Bronchial epithelial cell (primary cell): ENCODE measurements around the gene TMEM38A. TPM values are rescaled to one million over a fixed set of nuclear protein-coding genes. Genes with fewer than 3 reads are reported as not detected.
"Not testable (repeated sequence)": the region's sequence is repeated elsewhere in the genome, so short reads cannot be mapped to it uniquely, and the experiment has no call there.

Experiments used
- DNase-seq: peaks from one replicate; pipeline ENCODE4 v3.0.0-alpha.2; 2010; ENCODE audit warnings: low read depth
- FAIRE-seq: peaks from 2 replicates; lab custom pipeline; 2011; peaks lifted over from hg19 to GRCh38; lab: Jason Lieb, UNC
- H3K27me3 ChIP-seq: 2 replicates; pipeline ENCODE4 v1.5.1; 2011; ENCODE audit warnings: low read length; ENCODE audit not compliant: control insufficient read depth, insufficient read depth
- H3K36me3 ChIP-seq: 2 replicates; pipeline ENCODE4 v1.5.1; 2011; ENCODE audit warnings: low read length; ENCODE audit not compliant: control insufficient read depth, insufficient read depth
- H3K4me3 ChIP-seq: 2 replicates; pipeline ENCODE4 v1.5.1; 2011; ENCODE audit warnings: mild to moderate bottlenecking, low read depth, low read length, control low read depth
- total RNA-seq: library from RNA; depleted of rRNA; stranded (reverse); fragments of >200 nt; gene quantifications from 2 replicates; pipeline ENCODE4 v1.2.1, GENCODE V29; 2014
- TF ChIP-seq, protein P1 (sequence below): IDR thresholded peaks from 2 replicates; pipeline ENCODE4 v1.5.1; 2011; ENCODE audit warnings: mild to moderate bottlenecking, moderate library complexity, low read length, control low read depth, inconsistent platforms; ENCODE audit not compliant: insufficient read depth, severe bottlenecking

Gene TMEM38A
- total RNA-seq, 1 donor from 2014 or later, result 4.7 TPM

DNA sequence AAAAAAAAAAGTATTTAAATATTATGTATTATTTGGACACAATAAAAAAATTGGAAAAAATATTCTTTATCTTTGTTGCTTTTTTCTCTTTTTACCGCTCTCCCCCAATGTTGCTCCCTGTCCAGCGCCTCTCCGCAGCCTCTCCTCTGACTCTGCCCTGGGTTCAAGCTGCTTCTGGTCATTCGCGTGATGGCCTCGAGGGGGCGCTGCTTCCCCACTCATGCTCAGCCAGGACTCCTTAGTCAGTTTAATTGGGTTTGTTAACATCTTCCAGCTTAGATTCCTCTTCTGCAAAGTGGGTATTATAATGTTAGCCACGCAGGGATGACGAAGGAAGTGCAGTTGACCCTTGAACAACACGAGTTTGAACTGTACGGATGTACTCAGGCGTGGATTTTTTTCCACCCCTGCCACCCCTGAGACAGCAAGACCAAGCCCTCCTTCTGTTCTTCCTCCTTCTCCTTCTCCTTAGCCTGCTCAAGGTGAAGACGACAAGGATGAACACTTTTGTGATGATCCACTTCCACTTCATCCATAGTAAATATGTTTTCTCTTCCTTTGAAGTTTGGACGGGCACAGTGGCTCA lies 53.9 kb downstream of the TMEM38A start:
- Histone ChIP-seq H3K36me3 (no peaks in the 10 kb centered on the region), H3K4me3 (no peak overlapping the region), H3K27me3 (no peaks in the 10 kb centered on the region)
- no peak for FAIRE-seq
- peak; percentile 40 for DNase-seq
- TF ChIP-seq, protein P1, sequence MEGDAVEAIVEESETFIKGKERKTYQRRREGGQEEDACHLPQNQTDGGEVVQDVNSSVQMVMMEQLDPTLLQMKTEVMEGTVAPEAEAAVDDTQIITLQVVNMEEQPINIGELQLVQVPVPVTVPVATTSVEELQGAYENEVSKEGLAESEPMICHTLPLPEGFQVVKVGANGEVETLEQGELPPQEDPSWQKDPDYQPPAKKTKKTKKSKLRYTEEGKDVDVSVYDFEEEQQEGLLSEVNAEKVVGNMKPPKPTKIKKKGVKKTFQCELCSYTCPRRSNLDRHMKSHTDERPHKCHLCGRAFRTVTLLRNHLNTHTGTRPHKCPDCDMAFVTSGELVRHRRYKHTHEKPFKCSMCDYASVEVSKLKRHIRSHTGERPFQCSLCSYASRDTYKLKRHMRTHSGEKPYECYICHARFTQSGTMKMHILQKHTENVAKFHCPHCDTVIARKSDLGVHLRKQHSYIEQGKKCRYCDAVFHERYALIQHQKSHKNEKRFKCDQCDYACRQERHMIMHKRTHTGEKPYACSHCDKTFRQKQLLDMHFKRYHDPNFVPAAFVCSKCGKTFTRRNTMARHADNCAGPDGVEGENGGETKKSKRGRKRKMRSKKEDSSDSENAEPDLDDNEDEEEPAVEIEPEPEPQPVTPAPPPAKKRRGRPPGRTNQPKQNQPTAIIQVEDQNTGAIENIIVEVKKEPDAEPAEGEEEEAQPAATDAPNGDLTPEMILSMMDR, result peak; percentile 89

DNA sequence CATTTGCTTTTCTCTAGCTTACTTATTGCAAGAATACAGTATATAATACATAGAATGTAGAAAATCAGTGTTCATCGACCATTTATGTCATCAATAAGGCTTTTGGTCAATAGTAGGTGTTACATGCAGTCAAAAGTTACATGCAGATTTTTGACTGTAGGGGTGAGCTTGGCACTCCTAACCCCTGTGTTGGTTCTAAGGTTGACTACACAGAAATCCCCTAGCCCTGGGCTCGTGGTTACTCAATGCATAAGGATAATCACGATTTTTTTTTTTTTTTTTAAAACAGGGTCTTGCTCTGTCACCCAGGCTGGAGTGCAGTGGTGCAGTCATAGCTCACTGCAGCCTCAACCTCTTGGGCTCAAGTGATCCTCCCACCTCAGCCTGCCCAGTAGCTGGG lies 54.7 kb downstream of the TMEM38A start:
- no peaks in the 10 kb centered on the region for H3K27me3 ChIP-seq
- no peak overlapping the region for H3K4me3 ChIP-seq
- DNase-seq (no peak), FAIRE-seq (no peak)
- no peaks in the 10 kb centered on the region for H3K36me3 ChIP-seq
- TF ChIP-seq, protein P1, result no peak

DNA sequence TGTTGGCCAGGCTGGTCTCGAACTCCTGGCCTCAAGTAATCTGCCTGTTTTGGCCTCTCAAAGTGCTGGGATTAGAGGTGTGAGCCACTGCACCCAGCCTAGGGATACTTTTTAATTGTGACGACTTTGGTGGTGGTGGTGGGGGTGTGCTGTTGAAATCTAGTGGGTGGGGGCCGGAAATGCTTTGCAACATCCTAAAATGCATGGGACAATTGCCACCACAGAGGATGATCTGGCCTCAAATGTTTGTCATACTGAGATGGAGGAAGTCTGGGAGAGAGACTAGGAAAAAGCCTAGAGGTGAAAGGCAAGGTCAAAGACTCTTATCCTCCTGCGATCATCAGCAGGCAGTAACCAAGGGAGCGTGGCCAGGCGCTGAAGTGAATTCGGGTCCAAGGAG lies 60.1 kb downstream of the TMEM38A start:
- no peaks in the 10 kb centered on the region for H3K36me3 ChIP-seq
- no peak overlapping the region for H3K4me3 ChIP-seq
- FAIRE-seq, result no peak
- TF ChIP-seq, protein P1, result no peak
- no peaks in the 10 kb centered on the region for H3K27me3 ChIP-seq
- no peak for DNase-seq

DNA sequence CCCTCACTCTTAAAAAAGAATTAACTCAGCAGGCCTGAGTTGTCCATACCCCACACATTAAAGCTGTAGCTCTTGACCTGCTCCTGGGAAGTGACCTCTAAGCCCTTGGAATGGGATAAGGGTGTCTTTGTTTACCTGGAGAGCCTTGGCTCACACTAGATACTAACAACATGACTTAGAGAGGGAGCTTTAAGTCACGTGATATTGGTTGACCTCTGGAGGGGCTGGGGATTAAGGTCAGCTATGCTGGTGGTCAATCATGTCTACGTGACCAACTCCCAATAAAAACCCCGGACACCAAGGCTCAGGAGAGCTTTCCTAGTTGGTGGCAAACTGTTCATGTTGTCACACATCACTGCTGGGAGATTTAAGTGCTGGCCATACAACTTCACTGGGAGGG lies 61.7 kb downstream of the TMEM38A start:
- FAIRE-seq (peak; percentile 36), DNase-seq (no peak)
- no peak overlapping the region for H3K4me3 ChIP-seq
- no peaks in the 10 kb centered on the region for H3K36me3 ChIP-seq
- TF ChIP-seq, protein P1, result no peak
- no peaks in the 10 kb centered on the region for H3K27me3 ChIP-seq

DNA sequence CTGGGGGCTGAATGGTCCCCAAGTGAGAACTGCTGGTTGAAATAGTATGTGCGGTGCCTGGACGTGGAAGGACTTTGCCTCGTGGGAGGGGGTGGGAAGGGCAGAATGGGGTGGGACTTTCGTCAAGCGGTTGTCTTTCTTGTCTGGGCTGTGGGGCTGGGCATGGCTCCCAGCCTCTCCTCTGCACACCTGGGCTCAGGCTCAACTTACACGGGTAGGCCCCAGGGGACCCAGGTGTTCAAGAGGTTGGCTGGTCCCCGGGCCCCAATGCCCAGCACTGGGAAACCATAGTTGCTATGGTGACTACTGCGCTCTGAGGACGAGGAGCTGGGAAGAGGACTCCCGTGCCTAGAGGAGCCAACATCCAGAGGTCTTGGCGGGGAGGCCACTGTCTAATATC lies 66.0 kb downstream of the TMEM38A start:
- Histone ChIP-seq H3K27me3 (no peaks in the 10 kb centered on the region), H3K36me3 (no peaks in the 10 kb centered on the region), H3K4me3 (no peak overlapping the region)
- no peak for FAIRE-seq
- TF ChIP-seq, protein P1, result no peak
- DNase-seq, result no peak

DNA sequence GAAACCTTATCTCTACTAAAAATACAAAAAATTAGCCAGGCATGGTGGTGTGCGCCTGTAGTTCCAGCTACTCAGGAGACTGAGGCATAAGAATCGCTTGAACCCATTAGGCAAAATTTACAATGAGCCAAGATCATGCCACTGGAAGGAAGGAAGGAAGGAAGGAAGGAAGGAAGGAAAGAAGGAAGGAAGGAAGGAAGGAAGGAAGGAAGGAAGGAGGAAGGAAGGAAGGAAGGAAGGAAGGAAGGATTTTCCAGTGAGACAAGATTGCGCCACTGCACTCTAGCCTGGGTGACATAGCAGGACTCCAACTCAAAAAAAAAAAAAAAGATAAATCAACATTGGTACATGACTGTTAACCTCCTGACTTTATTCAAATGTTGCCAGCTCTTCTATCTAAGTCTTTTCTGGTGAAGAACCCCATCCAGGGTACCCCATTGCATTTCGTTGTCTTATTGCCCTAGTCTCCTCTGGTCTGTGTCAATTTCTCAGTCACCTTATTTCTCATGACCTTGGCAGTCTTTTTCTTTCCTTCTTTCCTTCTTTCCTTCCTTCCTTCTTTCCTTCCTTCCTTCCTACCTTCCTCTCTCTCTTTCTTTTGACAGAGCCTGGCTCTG lies 74.8 kb downstream of the TMEM38A start:
- H3K27me3 ChIP-seq, H3K4me3 ChIP-seq, FAIRE-seq: not testable (repeated sequence)

More for the DNA sequence above, 74.8 kb downstream of the TMEM38A start:
- not testable (repeated sequence) for DNase-seq, H3K36me3 ChIP-seq
